ENCODE results near the gene ERN1.

GRCh38 chr17:64151016-64151368, 21.0 kb upstream of the ERN1 start:
- TF ChIP-seq CTCF (IDR thresholded peaks at IDR 0.05) (no peak), POLR2AphosphoS5 (IDR thresholded peaks at IDR 0.05) (no peak), POLR2A (IDR thresholded peaks at IDR 0.05) (no peak)
